NCI-H748 (cell line): ENCODE measurements around the gene STON2.
"Not testable (repeated sequence)": the region's sequence is repeated elsewhere in the genome, so short reads cannot be mapped to it uniquely, and the experiment has no call there.

Experiments used
- DNase-seq: peaks from one replicate; lab custom pipeline; 2025; ENCODE audit not compliant: unreplicated experiment; lab: John Stamatoyannopoulos, UW

STON2 gene

DNA sequence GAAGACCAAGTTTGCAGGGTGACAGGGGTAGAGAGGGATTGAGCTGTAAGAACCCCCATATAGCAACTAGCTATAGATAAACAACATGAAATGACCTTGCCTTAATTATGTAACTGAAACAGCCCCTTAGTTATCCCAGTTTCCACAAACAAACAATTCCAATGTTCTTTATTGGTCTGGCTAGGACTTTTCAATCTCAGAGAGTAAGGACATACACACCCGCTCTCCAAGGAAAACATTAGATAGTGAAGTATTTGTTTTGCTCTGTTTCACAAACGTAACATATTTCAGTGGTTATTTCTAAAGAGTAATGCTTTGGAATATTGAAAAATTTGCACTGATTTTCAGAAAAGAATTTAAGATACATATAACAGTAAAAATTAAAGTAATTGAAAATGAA lies 127.8 kb downstream of the STON2 start:
- no peak for DNase-seq

DNA sequence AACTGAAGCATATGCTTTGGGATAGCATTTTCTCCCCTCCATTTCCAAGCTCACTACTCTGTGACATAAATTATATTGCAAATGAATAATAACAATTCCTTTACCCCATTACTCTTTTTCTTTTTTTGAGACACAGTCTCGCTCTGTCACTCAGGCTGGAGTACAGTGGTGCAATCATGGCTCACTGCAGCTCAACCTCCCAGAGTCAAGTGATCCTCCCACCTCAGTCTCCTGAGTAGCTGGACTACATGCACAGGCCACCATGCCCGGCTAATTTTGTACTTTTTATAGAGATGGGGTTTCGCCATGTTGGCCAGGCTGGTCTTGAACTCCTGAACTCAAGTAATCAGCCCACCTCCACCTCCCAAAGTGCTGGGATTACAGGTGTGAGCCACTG lies 130.1 kb downstream of the STON2 start:
- no peak for DNase-seq

DNA sequence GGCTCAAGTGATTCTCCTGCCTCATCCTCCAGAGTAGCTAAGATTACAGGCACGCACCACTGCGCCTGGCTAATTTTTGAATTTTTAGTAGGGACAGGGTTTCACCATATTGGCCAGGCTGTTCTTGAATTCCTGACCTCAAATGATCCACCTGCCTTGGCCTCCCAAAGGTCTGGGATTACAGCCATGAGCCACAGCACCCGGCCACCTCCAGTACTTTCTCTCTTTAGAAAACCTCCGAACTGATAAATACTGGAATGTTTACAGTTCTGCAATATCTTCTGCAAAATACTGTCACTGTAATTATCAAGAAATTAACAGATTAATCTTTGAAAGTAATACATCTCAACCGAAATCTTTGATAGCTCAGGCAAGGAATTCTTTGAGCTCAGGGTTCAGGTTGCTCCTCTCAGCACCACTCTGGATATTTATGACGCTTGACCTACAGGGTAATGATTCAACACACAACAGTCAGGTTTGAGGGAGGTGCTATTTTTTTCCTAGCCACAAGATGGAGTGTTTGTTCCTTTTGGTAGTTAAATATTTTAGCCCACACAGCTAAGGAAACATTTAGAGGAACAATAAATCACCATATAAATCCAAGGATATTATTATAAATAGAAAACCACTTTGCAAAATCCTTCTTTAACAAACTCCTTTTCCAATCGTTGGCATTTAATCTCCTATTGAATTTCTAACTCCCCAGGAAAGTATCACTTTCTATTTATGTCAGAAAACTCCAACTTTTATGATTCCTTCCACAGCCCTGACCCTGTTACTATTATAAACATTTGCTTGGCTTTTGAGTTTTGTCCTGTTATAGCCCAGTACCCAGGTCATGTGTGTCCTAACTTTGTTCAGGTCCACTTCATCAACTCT lies 130.8 kb downstream of the STON2 start:
- peak; percentile 72 for DNase-seq

DNA sequence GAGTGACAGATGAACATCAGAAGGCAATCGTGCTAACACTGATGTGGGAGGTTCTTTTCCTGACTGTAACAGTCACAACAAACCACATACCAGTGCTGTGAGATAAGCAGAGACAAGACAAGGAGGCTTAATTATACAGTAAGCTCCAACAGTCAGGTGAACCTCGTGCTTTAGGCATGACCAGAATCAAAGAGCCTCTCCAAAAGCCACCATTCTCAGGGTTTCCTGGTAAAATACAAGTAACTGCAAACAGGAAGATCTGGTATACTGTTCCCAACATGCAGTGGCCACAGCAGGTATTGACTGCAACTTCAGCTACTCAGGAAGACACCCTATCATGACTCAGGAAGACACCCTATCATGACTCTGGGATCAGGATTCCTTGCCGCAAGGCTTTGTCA lies 132.1 kb downstream of the STON2 start:
- no peak for DNase-seq

DNA sequence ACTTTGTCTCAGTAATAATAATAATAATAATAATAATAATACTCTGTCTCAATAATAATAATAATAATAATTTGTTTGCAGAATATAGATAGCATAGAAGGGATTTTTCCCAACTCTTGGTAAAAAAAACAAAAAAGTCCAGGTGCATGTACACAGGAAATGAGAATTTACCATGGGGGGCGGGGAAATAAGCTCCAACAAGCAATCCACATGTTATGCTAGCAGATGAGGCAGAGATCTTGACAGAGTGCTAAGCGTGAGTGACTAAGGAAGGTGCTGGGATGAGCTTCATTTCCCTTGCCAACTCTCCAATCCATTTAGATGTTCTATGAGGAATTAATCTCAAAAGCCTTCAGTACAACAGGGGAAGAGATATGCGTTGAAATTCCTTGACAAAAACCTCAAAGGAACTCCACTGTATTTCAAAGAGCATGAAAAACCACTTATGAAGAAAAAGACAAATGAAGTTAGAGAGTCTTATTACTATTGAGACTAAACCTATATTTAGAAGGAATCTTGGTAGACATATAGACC lies 134.4 kb downstream of the STON2 start:
- DNase-seq = no peak

DNA sequence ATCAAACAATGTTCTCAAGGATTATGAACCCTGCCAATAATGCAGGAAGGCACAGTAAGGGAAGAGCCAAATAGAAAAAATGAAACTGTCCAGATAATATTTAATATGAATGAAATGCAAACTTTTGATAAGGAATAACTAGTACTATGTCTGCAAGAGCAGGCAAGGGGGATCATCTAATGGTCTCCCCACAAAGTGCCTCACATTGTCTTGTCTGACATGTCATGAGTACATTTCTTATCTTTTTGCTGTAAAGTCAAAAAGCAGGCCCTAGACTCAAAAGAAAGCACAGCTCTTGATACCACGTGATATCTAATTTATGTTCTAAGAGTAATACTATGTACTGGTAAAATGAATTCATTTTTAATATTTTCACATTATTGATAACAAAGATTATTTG lies 135.5 kb downstream of the STON2 start:
- no peak for DNase-seq

DNA sequence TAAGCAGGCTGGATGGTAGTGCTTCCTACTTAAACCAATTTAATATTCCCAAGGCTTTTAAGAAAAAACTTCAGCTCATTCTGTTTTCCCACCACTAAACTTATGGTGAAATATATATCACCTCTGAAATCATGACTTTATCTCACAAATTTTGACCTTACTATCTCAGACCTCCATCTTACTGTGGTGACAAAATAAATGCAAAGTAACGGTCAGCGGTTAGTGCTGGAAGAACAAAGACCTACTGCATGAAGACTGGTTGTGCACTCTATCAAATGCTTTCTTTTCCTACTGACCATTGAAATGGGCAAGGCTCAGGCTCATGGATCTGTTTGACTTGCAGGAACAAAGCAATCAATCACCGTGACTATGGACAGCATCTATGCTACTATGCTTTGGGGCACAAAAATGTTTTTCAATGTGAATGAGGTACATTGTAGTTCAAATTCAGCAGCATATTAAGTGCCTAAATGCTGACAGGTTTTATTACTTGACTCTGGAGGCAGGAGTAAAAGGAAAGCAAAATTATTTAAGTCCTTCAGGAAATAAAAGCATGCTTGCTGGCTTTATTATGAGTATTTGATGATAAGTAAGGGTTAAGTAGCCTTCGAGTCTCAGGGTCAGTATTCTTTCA lies 136.2 kb downstream of the STON2 start:
- no peak for DNase-seq

DNA sequence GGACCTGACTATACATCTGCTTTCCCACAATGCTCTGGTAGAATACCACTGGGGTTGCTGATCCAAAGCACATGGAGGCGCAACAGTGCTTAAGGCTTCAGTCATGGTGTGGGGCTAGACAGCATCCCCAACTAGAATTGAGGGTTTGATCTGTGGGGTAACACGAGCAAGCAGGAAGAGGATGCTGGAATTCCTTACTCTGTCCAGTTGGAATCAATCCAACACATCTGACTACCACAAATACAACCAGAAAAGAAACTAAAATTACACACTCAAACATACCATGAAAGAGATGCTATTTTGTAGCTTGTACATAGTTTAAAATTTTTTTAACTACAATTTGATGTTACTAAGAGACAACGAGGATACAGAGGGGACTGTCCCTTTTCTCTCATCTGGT lies 138.9 kb downstream of the STON2 start:
- DNase-seq = no peak

DNA sequence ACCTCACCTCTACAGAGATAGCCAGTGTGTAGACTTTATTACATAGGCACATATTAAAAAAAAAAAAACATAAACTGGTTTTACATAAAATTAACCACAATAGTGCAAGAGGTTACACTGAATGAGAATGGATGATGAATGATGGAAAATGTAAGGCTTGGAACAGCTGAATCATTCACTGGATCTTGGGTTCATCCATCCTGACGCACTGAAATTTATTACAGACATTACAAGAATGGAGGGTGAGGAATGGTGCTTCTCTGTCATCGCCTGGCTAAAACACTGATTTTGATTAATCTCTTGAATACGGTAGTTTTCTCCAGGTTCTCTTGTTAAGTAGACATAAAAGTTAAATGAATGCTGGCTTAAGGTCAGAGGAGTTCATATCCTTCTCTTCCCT lies 139.4 kb downstream of the STON2 start:
- no peak for DNase-seq

DNA sequence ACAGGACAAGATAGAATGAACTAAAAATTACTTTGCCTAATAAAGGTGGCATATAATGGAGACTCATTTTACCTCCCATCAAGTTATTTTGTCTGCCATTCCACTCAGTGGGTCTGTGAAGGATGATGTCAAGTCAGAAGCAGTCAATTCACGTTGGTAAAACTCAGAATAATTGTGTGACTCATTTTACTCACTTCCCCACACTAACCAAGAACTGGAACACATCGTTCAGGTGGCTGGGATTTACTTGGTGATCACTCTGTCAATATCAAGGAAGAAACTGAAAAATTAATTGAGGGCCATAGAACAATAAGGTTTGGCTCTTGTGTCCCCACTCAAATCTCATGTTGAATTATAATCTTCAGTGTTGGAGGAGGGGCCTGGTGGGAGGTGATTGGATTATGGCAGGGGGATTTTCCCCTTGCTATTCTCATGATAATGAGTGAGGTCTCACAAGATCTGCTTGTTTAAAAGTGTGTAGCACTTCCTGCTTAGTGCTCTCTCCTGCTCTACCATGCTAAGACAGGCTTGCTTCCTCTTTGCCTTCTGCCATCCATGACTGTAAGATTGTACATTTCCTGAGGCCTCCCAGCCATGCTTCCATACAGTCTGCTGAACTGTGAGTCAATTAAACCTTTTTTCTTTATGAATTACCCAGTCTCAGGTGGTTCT lies 143.7 kb downstream of the STON2 start:
- no peak for DNase-seq

DNA sequence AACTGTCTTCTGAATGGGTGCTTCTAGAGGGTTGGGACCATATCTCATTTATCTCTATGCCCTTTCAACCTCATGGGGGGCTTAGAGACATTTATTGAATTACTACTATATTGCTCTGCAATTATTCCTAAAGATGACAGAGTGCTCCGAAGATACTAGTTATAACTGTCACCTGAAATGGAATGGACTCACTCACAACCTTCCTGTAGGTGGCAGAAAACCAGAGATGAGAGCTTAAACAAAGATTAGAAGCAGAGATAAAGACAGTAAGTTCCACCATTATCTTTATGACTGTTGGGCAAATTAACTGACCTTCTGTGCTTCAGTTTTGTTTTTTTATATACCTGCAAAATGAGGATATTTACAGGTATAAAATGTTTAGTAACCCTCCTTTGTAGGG lies 147.8 kb downstream of the STON2 start:
- no peak for DNase-seq

DNA sequence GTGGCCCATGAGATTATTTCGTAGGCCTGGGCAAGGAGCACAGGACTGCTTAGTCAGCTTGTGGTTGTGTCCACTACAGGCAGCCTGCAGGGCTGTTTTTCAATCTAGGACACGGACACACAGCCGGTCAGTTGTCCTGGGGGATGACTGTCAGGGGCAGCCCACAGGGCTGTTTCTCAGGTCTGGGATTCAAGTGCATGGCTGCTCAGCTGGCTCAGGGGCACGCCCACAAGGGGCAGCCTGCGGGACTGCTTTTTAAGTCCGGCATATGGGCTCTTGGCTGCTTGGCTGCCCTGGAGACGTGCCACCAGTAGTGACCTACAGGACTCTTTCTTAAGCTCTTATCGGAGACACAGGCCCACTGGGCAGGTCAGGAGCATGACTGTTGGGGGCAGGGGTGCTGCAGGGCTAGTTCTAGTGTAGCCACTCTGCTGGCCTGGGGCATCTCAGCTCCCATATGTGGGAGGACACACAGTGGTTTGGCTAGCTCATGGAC lies 152.8 kb downstream of the STON2 start:
- DNase-seq = no peak

DNA sequence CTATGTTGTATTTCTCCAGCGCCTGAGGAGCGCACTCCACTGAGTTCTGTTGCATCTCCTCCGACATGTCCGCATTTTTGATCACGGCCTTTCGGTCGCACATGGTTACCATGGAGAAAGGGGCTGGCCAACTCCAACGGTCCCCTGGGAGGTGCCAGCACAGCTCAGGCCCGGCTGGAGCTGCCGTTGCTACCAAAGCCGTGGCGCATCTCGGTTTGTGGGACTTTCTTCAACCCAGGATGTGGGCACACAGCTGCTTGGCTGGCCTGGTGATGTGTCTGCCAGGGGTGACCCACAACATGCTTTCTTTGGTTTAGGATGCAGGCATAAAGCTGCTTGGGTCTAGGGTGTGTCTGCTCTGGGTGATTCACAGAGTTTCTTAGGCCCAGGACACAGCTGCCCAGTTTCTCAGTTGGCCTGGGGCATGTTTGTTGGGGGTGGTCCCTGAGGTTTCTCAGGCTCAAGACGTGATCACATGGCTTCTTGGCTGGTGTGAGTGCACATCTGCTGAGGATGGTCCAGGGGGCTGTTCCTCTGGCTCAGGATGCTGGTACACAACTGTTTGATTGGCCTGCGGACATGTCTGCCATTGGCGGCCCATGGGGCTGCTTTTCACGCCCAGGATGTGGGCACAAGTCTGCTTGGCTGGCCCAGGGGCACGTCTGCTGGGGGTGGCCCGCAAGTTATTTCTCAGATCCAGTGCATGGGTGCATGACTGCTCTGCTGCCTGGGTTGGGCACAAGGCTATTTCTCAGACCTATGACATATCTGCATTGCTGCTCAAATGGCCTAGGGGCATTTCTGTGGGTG lies 153.5 kb downstream of the STON2 start:
- no peak for DNase-seq

DNA sequence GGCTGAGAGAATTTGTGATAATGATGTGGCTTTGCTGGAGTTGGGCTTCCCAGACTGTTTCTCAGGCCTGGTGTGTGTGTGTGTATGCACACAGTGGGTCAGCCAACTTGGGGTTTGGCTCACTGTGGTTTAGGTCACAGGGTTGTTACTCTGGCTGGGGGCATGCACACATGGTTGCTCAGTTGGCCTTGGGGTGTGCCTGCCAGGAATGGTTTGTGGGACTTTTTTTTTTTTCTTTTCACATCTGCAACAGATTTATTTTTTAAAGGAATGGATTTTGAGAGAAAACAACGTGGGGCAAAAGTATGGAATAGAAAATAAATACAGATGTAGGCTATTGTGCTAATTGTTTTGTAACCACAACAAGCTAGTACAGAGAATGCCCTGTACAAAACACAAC lies 154.4 kb downstream of the STON2 start:
- no peak for DNase-seq

DNA sequence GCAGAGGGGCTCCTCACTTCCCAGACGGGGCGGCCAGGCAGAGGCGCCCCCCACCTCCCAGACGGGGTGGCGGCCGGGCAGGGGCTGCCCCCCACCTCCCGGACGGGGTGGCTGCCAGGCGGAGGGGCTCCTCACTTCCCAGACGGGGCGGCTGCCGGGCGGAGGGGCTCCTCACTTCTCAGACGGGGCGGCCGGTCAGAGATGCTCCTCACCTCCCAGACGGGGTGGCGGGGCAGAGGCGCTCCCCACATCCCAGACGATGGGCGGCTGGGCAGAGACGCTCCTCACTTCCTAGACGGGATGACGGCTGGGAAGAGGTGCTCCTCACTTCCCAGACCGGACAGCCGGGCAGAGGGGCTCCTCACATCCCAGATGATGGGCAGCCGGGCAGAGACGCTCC lies 155.7 kb downstream of the STON2 start:
- not testable (repeated sequence) for DNase-seq

DNA sequence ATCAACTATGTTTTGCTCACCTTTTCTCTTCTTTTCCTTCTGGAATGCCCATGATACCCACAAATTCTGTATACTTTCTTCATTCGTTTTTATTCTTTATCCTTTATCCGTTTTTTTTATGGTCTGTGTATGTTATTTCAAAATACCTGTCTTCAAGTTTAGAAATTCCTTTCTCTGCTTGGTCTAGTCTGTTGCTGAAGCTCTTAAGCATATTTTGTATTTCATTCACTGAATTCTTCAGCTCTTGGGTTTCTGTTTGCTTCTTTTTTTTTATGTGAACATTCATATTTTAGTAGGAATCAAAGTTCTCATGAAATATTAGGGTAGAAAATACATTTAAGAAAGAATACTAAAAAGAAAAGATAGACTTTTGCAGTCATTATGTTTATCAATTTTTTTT lies 156.6 kb downstream of the STON2 start:
- DNase-seq = no peak

DNA sequence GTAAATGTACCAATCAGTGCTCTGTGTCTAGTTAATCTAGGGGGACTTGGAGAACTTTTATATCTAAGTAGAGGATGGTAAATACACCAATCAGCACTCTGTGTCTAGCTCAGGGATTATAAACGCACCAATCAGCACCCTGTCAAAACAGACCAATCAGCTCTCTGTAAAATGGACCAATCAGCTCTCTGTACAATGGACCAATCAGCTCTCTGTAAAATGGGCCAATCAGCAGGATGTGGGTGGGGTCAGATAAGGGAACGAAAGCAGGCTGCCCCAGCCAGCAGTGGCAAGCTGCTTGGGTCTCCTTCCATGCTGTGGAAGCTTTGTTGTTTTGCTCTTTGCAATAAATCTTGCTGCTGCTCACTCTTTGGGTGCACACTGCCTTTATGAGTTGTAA lies 163.3 kb downstream of the STON2 start:
- not testable (repeated sequence) for DNase-seq

DNA sequence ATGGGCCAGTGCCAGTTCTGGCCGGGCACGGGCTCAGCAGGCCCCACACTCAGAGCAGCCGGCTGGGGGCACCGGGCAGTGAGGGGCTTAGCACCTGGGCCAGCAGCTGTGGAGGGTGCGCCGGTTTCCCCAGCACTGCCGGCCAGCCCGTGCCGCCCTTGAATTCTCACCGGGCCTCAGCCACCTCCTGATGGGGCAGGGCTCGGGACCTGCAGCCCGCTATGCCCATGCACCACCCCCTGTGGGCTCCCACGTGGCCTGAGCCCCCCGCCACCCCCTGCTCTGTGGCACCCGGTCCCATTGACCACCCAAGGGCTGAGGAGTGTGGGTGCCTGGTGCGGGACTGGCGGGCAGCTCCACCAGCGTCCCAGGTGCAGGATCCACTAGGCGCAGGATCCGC lies 164.0 kb downstream of the STON2 start:
- DNase-seq = no peak

DNA sequence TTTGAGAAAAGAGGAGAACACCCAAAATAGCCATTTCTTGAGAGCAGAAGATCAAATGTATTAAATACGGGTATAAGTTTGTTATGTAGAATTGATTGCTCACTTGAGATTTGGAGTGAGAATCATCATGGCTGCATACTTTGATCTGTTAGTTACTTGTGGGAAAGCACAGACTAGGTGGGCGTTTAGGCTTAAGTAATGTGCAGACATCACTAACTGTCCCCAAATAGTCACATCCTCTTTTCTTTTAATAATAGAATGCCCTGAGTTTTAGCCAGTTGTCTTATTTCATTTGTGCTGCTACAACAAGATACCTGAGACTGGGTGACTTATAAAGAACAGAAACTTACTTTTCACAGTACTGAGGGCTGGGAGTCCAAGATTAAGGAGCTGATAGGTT lies 165.0 kb downstream of the STON2 start:
- DNase-seq = no peak

DNA sequence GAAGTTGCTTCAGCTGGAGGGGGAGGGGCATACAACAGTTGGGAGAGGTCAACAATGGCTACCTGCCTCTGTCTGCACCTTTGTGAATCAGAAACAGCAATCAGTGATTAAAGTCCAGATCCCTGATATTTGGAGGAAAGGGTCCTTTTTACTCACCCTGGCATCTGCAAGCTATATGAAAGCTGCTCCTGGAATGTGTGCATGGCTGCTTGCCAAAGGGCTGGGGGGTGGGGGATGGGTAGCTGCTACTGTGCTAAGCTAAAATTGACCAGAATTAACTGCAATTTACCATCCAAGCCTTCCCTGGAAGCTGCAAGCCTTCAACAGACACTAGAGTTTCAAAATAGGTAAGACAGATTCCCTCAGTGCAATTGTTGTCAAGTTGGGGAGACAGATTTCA lies 165.8 kb downstream of the STON2 start:
- DNase-seq = peak; percentile 14

DNA sequence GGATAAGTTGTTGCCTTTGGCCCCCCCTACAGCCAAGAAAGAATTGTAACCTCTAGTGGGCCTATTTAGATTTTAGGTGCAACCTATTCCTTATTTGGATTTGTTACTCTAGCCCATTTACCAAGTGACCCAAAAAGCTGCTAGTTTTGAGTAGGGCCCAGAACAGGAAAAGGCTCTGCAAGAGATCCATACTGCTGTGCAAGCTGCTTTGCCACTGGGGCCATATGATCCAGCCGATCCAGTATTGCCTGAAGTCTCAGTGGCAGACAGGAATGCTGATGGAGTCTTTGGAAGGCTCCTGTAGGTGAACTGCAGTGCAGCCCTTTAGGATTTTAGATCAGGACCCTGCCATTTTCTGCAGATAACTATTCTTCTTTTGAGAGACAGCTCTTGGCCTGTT lies 166.5 kb downstream of the STON2 start:
- DNase-seq = no peak
